CD4-positive, CD25-positive, alpha-beta regulatory T cell (primary cell): Measurements from ENCODE around the gene MAFF. TPM values are rescaled to one million over a fixed set of nuclear protein-coding genes. Genes with fewer than 3 reads are reported as not detected.

Experiments
- ATAC-seq, 2 donors: fragments of 150-1000 bp; cut with Tn5 transposase; one replicate each; pipeline ENCODE4 v1.10.0; 2021; ENCODE audit warnings: low read depth in 2 of 2, moderate number of reproducible peaks in 2 of 2, moderate library complexity in 1 of 2
- DNase-seq, 3 donors: peaks; one replicate each; pipeline versions ENCODE4 v3.0.0 to v3.0.0-alpha.2; 2012 to 2022; ENCODE audit warnings: mixed read lengths in 1 of 3
- H3K27ac ChIP-seq: one replicate; pipeline ENCODE4 v1.7.0; 2013; ENCODE audit warnings: mild to moderate bottlenecking, low read length; ENCODE audit not compliant: insufficient read depth, poor library complexity, severe bottlenecking
- H3K27me3 ChIP-seq: one replicate; pipeline ENCODE4 v1.7.0; 2013; ENCODE audit warnings: low read length; ENCODE audit not compliant: control insufficient read depth, insufficient read depth
- H3K36me3 ChIP-seq: one replicate; pipeline ENCODE4 v1.7.0; 2013; ENCODE audit warnings: mild to moderate bottlenecking, low read length, moderate library complexity; ENCODE audit not compliant: control insufficient read depth, insufficient read depth
- H3K4me1 ChIP-seq: 2 replicates; pipeline ENCODE4 v1.7.0; 2013; ENCODE audit warnings: mild to moderate bottlenecking, low read length; ENCODE audit not compliant: insufficient read depth, control insufficient read depth, poor library complexity, severe bottlenecking
- H3K4me3 ChIP-seq: one replicate; pipeline ENCODE4 v1.7.0; 2013; ENCODE audit warnings: low read depth, mild to moderate bottlenecking, low read length, moderate library complexity
- H3K9me3 ChIP-seq, 2 experiments: 1 replicate in 1 of 2; 2 replicates in 1 of 2; pipeline ENCODE4 v1.7.0; 2013; ENCODE audit warnings: low read length in 2 of 2, mild to moderate bottlenecking in 1 of 2, moderate library complexity in 1 of 2; ENCODE audit not compliant: control insufficient read depth in 2 of 2
- H3K27ac Mint-ChIP-seq, 3 donors: one replicate each; pipeline ENCODE4 v1.8.0; 2020 to 2022; ENCODE audit warnings: mild to moderate bottlenecking in 3 of 3, mixed read lengths in 3 of 3, moderate library complexity in 2 of 3
- H3K27me3 Mint-ChIP-seq: one replicate; pipeline ENCODE4 v1.8.0; 2022; ENCODE audit warnings: mild to moderate bottlenecking, mixed read lengths
- H3K36me3 Mint-ChIP-seq: one replicate; pipeline ENCODE4 v1.8.0; 2020; ENCODE audit warnings: mixed read lengths
- H3K4me1 Mint-ChIP-seq, 4 donors: one replicate each; pipeline ENCODE4 v1.8.0; 2020 to 2022; ENCODE audit warnings: mixed read lengths in 4 of 4, mild to moderate bottlenecking in 1 of 4
- H3K4me3 Mint-ChIP-seq, 4 donors: one replicate each; pipeline ENCODE4 v1.8.0; 2020 to 2022; ENCODE audit warnings: mild to moderate bottlenecking in 4 of 4, mixed read lengths in 4 of 4, moderate library complexity in 3 of 4
- H3K9me3 Mint-ChIP-seq, 7 donors: one replicate each; pipeline ENCODE4 v1.8.0; 2020 to 2022; ENCODE audit warnings: mixed read lengths in 7 of 7, mild to moderate bottlenecking in 3 of 7, moderate library complexity in 2 of 7
- polyA plus RNA-seq, 4 donors: library from polyadenylated mRNA; unstranded; fragments of 300-500 nt; fragmentation: Illumina TruSeq; gene quantifications; one replicate each; pipeline ENCODE4 v1.2.3, GENCODE V29; 2021
- total RNA-seq: library from RNA; stranded (reverse); gene quantifications from one replicate; pipeline ENCODE4 v1.2.3, GENCODE V29; 2022

MAFF gene
- total and polyA plus RNA-seq, 5 donors from 2014 or later: 1.4 to 39.4 (median 2.1) TPM

DNA sequence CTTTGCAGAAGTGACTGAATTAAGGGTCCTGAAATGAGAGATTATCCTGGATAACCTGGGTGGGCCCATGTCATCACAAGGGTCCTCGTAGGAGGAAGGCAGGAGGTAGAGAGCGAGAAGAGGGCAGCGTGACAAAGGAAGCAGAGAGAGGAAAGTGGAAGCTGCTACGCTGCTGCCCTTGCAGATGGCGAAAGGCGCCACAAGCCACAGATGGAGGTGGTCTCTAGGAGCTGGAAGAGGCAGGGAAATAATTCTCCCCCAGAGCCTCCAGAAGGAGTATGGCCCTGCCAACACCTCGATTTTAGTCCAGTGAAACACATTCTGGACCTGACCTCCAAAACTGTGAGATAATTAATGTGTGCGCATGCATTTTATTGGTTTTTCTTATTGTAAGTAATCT, 57.6 kb downstream of the MAFF start:
- no peak for ATAC-seq
- peak overlapping the region in 1 of 3 donors; percentile 53 for H3K27ac Mint-ChIP-seq

GRCh38 chr22:38260761-38261681, 59.2 kb downstream of the MAFF start:
- H3K36me3 ChIP-seq: no peaks in the 10 kb centered on the region
- H3K4me1 ChIP-seq: no peaks in the 10 kb centered on the region
- no peaks in the 10 kb centered on the region for H3K9me3 ChIP-seq
- Mint-ChIP-seq H3K4me3 (no peak overlapping the region), H3K4me1 (peaks cover 6 to 34% (median 15%) of the 10 kb centered on the region in 4 donors), H3K27me3 (no peaks in the 10 kb centered on the region), H3K27ac (peak overlapping the region in 1 of 3 donors; percentile 67), H3K9me3 (no peaks in the 10 kb centered on the region), H3K36me3 (peaks cover 19% of the 10 kb centered on the region)
- DNase-seq (no peak), ATAC-seq (no peak)
- no peak overlapping the region for H3K4me3 ChIP-seq
- no peaks in the 10 kb centered on the region for H3K27me3 ChIP-seq
- H3K27ac ChIP-seq: no peak overlapping the region

More for the DNA sequence above, 57.6 kb downstream of the MAFF start:
- Histone ChIP-seq H3K27me3 (no peaks in the 10 kb centered on the region), H3K4me1 (no peaks in the 10 kb centered on the region), H3K4me3 (no peak overlapping the region), H3K9me3 (no peaks in the 10 kb centered on the region), H3K27ac (no peak overlapping the region), H3K36me3 (no peaks in the 10 kb centered on the region)
- Mint-ChIP-seq H3K4me3 (no peak overlapping the region), H3K4me1 (peaks cover 6 to 27% (median 17%) of the 10 kb centered on the region in 4 donors), H3K9me3 (no peaks in the 10 kb centered on the region), H3K36me3 (peaks cover 19% of the 10 kb centered on the region), H3K27me3 (no peaks in the 10 kb centered on the region)
- DNase-seq: no peak

- no peak overlapping the region for H3K4me3 ChIP-seq
- H3K9me3 ChIP-seq: no peaks in the 10 kb centered on the region
- Mint-ChIP-seq H3K27me3 (no peaks in the 10 kb centered on the region), H3K9me3 (no peaks in the 10 kb centered on the region), H3K27ac (no peak overlapping the region), H3K4me1 (peaks cover 9 to 46% (median 18%) of the 10 kb centered on the region in 4 donors), H3K4me3 (no peak overlapping the region), H3K36me3 (peaks cover 19% of the 10 kb centered on the region)
- ATAC-seq: no peak
- DNase-seq: peak in 2 of 3 donors; percentile 21 to 53
- no peaks in the 10 kb centered on the region for H3K27me3 ChIP-seq
- no peak overlapping the region for H3K27ac ChIP-seq
- H3K36me3 ChIP-seq: no peaks in the 10 kb centered on the region
- H3K4me1 ChIP-seq: peaks cover 9% of the 10 kb centered on the region
Measured at GRCh38 chr22:38262051-38262795, 60.4 kb downstream of the MAFF start.

DNA sequence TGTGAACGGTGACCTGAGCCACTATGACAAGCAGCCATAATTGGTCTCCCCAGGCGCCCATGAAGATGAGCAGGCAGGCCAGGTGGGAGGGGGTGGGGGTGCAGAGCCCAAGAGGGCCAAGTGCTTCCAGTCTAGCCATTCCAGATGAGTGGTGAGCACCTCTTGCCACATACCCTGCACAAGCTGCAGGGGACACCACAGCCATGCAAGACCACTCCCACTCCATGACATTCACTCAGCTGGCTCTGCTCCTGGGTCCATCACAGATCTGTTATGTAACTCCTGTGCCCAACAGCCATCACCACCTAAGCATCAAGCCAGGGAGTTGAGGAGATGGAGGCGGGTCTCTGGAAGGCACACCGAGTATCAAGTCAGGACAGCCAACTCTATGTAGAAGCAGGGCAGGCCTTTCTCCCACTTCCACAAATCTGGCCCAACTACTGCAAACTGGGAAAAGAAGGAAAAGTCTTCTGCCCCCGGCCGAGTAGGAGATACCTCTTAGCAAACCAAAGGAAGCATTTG, 62.6 kb downstream of the MAFF start:
- H3K27me3 Mint-ChIP-seq: no peaks in the 10 kb centered on the region
- H3K4me1 ChIP-seq: peaks cover 15% of the 10 kb centered on the region
- H3K27ac Mint-ChIP-seq: no peak overlapping the region
- H3K9me3 Mint-ChIP-seq: no peaks in the 10 kb centered on the region
- H3K4me3 Mint-ChIP-seq: no peak overlapping the region
- H3K36me3 Mint-ChIP-seq: peaks cover 24% of the 10 kb centered on the region
- H3K27me3 ChIP-seq: no peaks in the 10 kb centered on the region
- H3K4me1 Mint-ChIP-seq: peaks cover 13 to 61% (median 30%) of the 10 kb centered on the region in 4 donors
- DNase-seq: no peak
- H3K27ac ChIP-seq: no peak overlapping the region
- no peaks in the 10 kb centered on the region for H3K9me3 ChIP-seq
- H3K4me3 ChIP-seq: no peak overlapping the region
- no peak for ATAC-seq
- H3K36me3 ChIP-seq: no peaks in the 10 kb centered on the region

Other genes starting within 250 kb of the MAFF start
- gene C22orf23, start 248.4 kb upstream of the MAFF start, total RNA-seq: not detected
- gene C22orf23, start 248.4 kb upstream of the MAFF start, polyA plus RNA-seq: not detected
- gene POLR2F, start 248.3 kb upstream of the MAFF start, total RNA-seq: 34.5 TPM
- 100 to 1,000 TPM; 152 to 170 (median 157) TPM for gene POLR2F, start 248.3 kb upstream of the MAFF start, polyA plus RNA-seq
- gene SOX10, start 217.4 kb upstream of the MAFF start, total RNA-seq: not detected
- gene SOX10, start 217.4 kb upstream of the MAFF start, polyA plus RNA-seq: not detected
- gene PICK1, start 144.6 kb upstream of the MAFF start, total RNA-seq: 23.0 TPM
- gene PICK1, start 144.6 kb upstream of the MAFF start, polyA plus RNA-seq: 1 to 10 TPM; 4.5 to 7.3 (median 6.8) TPM
- not detected for gene SLC16A8, start 117.8 kb upstream of the MAFF start, total RNA-seq
- not detected for gene SLC16A8, start 117.8 kb upstream of the MAFF start, polyA plus RNA-seq
- 1.2 TPM for gene BAIAP2L2, start 91.3 kb upstream of the MAFF start, total RNA-seq
- not detected for gene BAIAP2L2, start 91.3 kb upstream of the MAFF start, polyA plus RNA-seq
- 137 TPM for gene PLA2G6, start 20.2 kb upstream of the MAFF start, total RNA-seq
- gene PLA2G6, start 20.2 kb upstream of the MAFF start, polyA plus RNA-seq: 1 to 10 TPM; 2.6 to 6.9 (median 5.4) TPM
- gene TMEM184B, start 71.0 kb downstream of the MAFF start, total RNA-seq: 31.3 TPM
- 1 to 10 TPM; 7.2 to 8.2 (median 7.7) TPM for gene TMEM184B, start 71.0 kb downstream of the MAFF start, polyA plus RNA-seq
- gene CSNK1E, start 115.4 kb downstream of the MAFF start, total RNA-seq: 154 TPM
- 10 to 100 TPM in 2 of 4 donors, 1 to 10 TPM in 2; 7.4 to 12.4 (median 9.5) TPM for gene CSNK1E, start 115.4 kb downstream of the MAFF start, polyA plus RNA-seq